ENCODE results near the gene PKHD1. TPM values are rescaled to one million over a fixed set of nuclear protein-coding genes. Genes with fewer than 3 reads are reported as not detected.

PKHD1 gene
- total and polyA plus RNA-seq, 2 of the 13 experiments (the other 11 are each of a cell fraction or from before 2014, with no cell fraction given): 0.01 to 0.13 TPM

- no peak overlapping the region for H3K9ac ChIP-seq (ENCODE audit: insufficient read depth, low read depth, low read length)
- intact Hi-C loops (cut with micrococcal nuclease; ENCODE audit: unreplicated experiment): no loop called here
- no TSS peak for BruUV-seq (replicated peaks)
- H2AFZ ChIP-seq (ENCODE audit: low read length): no peak overlapping the region
- WGBS (ENCODE audit: low lambda C conversion rate): 27% methylated on average over 1 of the region's 1 CpG
- no peaks in the 10 kb centered on the region for H3K9me3 ChIP-seq (ENCODE audit: low read length)
- FAIRE-seq (no peak), DNase-seq (ENCODE audit: low spot score) (no peak), ATAC-seq (no peak)
- ChIA-PET POLR2A (no interaction called here), CTCF (ENCODE audit: low intra/inter-chr PET ratio, low total read pairs) (no interaction called here)
- no peak overlapping the region for H3K4me2 ChIP-seq (ENCODE audit: low read depth, low read length)
- H3K27me3 ChIP-seq (ENCODE audit: control insufficient read depth in 1 of 2, insufficient read depth in 2 of 2, low read length in 2 of 2): no peaks in the 10 kb centered on the region; a peak in 1 of 5 replicates
- in situ Hi-C loops (cut with HindIII; ENCODE audit: extremely low pct_ligation_motif_present, low pct_unique_long_range_greater_than_20kb): no loop called here
- H3K4me3 ChIP-seq (replicated peaks in 1 of 3; ENCODE audit: insufficient read depth in 1 of 3, low read depth in 2 of 3, low read length in 3 of 3): no peak overlapping the region
- H3K79me2 ChIP-seq (ENCODE audit: insufficient read depth, low read length): no peaks in the 10 kb centered on the region
- no peak overlapping the region for H3K27ac ChIP-seq (ENCODE audit: extremely low read length, insufficient read depth, low read length)
- no peaks in the 10 kb centered on the region for H3K36me3 ChIP-seq (replicated peaks in 1 of 2; ENCODE audit: control insufficient read depth in 1 of 2, insufficient read depth in 2 of 2, low read length in 2 of 2)
- H4K20me1 ChIP-seq (ENCODE audit: insufficient read depth, low read length): no peaks in the 10 kb centered on the region
- TF ChIP-seq MAFK (conservative IDR thresholded peaks at IDR 0.05 in 1 of 2, IDR thresholded peaks at IDR 0.05 in 1 of 2; ENCODE audit: low read length in 2 of 2) (peak in 1 of 2 experiments; percentile 74; a peak in 2 of 4 replicates), SMYD3 (CRISPR knock-in tag; IDR thresholded peaks at IDR 0.05) (no peak), MAFF (IDR thresholded peaks at IDR 0.05; ENCODE audit: low read depth, low read length) (peak; percentile 60), HIVEP1 (CRISPR knock-in tag; IDR thresholded peaks at IDR 0.05) (no peak)
- H3K4me1 ChIP-seq (ENCODE audit: insufficient read depth, low read length): no peaks in the 10 kb centered on the region
Observed at GRCh38 chr6:51915098-51915497, 172.3 kb downstream of the PKHD1 start.

- H3K27ac ChIP-seq (ENCODE audit: extremely low read length, insufficient read depth, low read length): no peak overlapping the region
- TF ChIP-seq THRA (CRISPR knock-in tag; IDR thresholded peaks at IDR 0.05; ENCODE audit: borderline replicate concordance) (no peak), MTERF4 (CRISPR knock-in tag; IDR thresholded peaks at IDR 0.05) (no peak), RFX1 (IDR thresholded peaks at IDR 0.05) (no peak), TP53 (CRISPR knock-in tag; conservative IDR thresholded peaks at IDR 0.05) (no peak), MXD1 (CRISPR knock-in tag; IDR thresholded peaks at IDR 0.05) (no peak), TEAD3 (CRISPR knock-in tag; optimal IDR thresholded peaks at IDR 0.05; ENCODE audit: borderline replicate concordance) (no peak), RBM22 (optimal IDR thresholded peaks at IDR 0.05; ENCODE audit: low read length) (no peak), TEAD2 (CRISPR knock-in tag; IDR thresholded peaks at IDR 0.05) (no peak), ZNF878 (CRISPR knock-in tag; IDR thresholded peaks at IDR 0.05) (no peak), RFX3 (CRISPR knock-in tag; IDR thresholded peaks at IDR 0.05) (no peak), PHF5A (CRISPR knock-in tag; IDR thresholded peaks at IDR 0.05; ENCODE audit: low read depth, unreplicated experiment) (no peak), ZNF260 (CRISPR knock-in tag; IDR thresholded peaks at IDR 0.05; ENCODE audit: borderline replicate concordance, low read depth) (no peak)
- 28% methylated on average over 2 of the region's 2 CpGs for WGBS (ENCODE audit: low lambda C conversion rate)
- CTCF ChIA-PET (ENCODE audit: low intra/inter-chr PET ratio, low total read pairs): no interaction called here
- no peaks in the 10 kb centered on the region for H3K4me1 ChIP-seq (ENCODE audit: insufficient read depth, low read length)
- no peaks in the 10 kb centered on the region; a peak in 1 of 5 replicates for H3K27me3 ChIP-seq (ENCODE audit: control insufficient read depth in 1 of 2, insufficient read depth in 2 of 2, low read length in 2 of 2)
- FAIRE-seq (no peak), ATAC-seq (no peak), DNase-seq (ENCODE audit: low spot score) (no peak)
- intact Hi-C loops (cut with micrococcal nuclease; ENCODE audit: unreplicated experiment): no loop called here
- H3K9ac ChIP-seq (ENCODE audit: insufficient read depth, low read depth, low read length): no peak overlapping the region
- H3K79me2 ChIP-seq (ENCODE audit: insufficient read depth, low read length): no peaks in the 10 kb centered on the region
- in situ Hi-C loops (cut with HindIII; ENCODE audit: extremely low pct_ligation_motif_present, low pct_unique_long_range_greater_than_20kb): no loop called here
- H4K20me1 ChIP-seq (ENCODE audit: insufficient read depth, low read length): no peaks in the 10 kb centered on the region
- no peak overlapping the region for H3K4me3 ChIP-seq (replicated peaks in 1 of 3; ENCODE audit: insufficient read depth in 1 of 3, low read depth in 2 of 3, low read length in 3 of 3)
- H3K9me3 ChIP-seq (ENCODE audit: low read length): no peaks in the 10 kb centered on the region
- POLR2A ChIA-PET: no interaction called here
- H3K36me3 ChIP-seq (replicated peaks in 1 of 2; ENCODE audit: control insufficient read depth in 1 of 2, insufficient read depth in 2 of 2, low read length in 2 of 2): no peaks in the 10 kb centered on the region
- no peak overlapping the region for H2AFZ ChIP-seq (ENCODE audit: low read length)
- BruUV-seq (replicated peaks): no TSS peak
- H3K4me2 ChIP-seq (ENCODE audit: low read depth, low read length): no peak overlapping the region
Observed at GRCh38 chr6:51913265-51913664, 174.1 kb downstream of the PKHD1 start.

All from HepG2 (cell line).